ENCODE data around the gene ARHGAP10.

Gene ARHGAP10, protein sequence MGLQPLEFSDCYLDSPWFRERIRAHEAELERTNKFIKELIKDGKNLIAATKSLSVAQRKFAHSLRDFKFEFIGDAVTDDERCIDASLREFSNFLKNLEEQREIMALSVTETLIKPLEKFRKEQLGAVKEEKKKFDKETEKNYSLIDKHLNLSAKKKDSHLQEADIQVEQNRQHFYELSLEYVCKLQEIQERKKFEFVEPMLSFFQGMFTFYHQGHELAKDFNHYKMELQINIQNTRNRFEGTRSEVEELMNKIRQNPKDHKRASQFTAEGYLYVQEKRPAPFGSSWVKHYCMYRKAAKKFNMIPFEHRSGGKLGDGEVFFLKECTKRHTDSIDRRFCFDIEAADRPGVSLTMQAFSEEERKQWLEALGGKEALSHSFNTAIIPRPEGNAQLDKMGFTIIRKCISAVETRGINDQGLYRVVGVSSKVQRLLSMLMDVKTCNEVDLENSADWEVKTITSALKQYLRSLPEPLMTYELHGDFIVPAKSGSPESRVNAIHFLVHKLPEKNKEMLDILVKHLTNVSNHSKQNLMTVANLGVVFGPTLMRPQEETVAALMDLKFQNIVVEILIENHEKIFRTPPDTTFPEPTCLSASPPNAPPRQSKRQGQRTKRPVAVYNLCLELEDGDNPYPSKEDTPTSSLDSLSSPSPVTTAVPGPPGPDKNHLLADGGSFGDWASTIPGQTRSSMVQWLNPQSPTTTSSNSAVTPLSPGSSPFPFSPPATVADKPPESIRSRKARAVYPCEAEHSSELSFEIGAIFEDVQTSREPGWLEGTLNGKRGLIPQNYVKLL

DNA sequence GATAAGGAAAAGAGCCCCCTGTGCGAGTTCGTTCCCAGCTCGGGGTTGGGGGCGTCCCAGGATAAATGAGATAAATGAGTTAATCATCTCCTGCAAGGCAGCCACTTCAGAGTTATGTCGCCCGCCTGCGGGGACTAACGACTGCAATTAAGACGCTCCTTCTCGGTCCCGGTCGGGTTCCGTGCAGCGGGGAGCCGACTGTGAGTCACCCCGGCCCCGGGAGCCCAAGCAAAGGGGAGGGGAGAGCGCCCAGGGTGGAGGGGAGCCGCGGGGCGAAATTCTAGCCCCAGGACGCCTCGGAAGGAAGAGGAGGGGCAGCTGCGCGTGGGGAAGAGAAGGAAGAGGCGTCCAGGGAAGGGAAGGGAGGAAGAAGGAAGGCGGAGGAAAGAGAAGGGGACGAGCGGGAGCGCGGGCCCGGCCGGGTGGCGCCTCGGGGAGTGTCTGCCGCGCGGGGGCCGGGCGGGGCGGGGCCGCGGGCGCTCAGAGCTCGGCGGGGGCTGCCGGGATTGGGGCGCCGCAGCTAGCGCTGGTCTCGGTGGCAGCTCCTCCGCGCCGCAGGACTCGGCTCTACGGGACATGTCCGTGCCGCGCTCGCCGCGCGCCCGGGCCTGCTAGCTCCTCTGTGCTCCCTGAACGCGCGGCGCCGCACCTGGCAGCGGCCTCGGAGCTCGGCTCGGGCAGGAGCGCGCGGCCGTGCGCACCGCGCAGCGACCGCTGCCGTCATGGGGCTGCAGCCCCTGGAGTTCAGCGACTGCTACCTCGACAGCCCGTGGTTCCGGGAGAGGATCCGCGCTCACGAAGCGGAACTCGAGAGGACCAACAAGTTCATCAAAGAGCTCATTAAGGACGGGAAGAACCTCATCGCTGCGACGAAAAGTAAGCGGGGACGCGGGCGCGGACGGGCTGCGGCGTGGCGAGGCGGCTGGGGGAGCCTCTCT lies at the start of gene ARHGAP10:
ARHGAP10 (plus strand) TSS at position 509 of the 938 bp plus-strand sequence; CDS start at position 723, 214 bp downstream.
- Mint-ChIP-seq H3K36me3 (ENCODE audit: low read depth) (peaks cover 3% of the 10 kb centered on the region), H3K4me1 (ENCODE audit: low read depth) (peaks cover 36% of the 10 kb centered on the region), H3K27ac (peak within 1 kb of the TSS; percentile 60), H3K9me3 (no peaks in the 10 kb centered on the region), H3K4me3 (peak within 1 kb of the TSS; percentile 90), H3K27me3 (ENCODE audit: low read depth) (peaks cover 38% of the 10 kb centered on the region)

DNA sequence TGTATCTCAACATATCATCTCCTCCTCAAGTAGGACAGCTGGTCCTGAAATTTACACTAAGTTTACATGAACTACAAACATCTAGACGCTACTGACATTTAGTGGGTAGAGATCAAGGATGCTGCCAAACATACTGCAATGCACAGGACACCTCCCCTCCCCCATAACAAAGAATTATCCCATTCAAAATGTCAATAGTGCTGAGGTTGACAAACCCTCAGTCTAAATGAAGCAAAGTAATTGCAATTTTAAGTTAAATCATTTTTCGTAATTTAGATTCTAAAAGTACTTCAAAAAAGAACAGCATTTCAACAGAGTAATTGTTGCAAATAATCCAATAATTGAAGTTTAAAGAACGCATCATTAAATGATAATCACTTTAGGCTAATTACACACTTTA lies 49.1 kb upstream of the ARHGAP10 start:
- no peaks in the 10 kb centered on the region for H3K9me3 Mint-ChIP-seq
- peak overlapping the region; percentile 1 for H3K27ac Mint-ChIP-seq
- peaks cover 22% of the 10 kb centered on the region for H3K4me1 Mint-ChIP-seq (ENCODE audit: low read depth)
- peaks cover 7% of the 10 kb centered on the region for H3K36me3 Mint-ChIP-seq (ENCODE audit: low read depth)
- H3K4me3 Mint-ChIP-seq, result peak overlapping the region; percentile 94
- peaks cover 13% of the 10 kb centered on the region for H3K27me3 Mint-ChIP-seq (ENCODE audit: low read depth)

DNA sequence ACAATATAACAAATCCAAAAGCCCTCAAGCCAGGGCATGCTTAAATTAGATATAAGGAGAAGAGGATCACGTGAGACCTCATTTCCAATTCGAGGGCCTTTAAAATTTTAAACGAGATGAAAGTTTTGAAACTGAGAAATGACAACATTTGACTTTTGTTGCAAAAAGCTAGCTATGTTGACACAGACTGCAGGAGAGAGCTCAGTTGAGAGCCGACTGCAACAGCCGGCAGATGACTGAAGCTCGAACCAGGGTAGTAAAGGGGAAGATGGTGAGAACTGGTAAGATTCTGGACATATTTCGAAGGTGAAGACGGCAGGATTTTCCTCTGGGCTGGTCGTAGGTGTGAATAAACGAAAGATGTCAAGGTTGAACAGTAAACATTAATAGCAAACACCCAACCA lies 48.7 kb upstream of the ARHGAP10 start:
- H3K27ac Mint-ChIP-seq, result peak overlapping the region; percentile 91
- H3K27me3 Mint-ChIP-seq (ENCODE audit: low read depth), result peaks cover 13% of the 10 kb centered on the region
- H3K4me3 Mint-ChIP-seq, result peak overlapping the region; percentile 94
- peaks cover 5% of the 10 kb centered on the region for H3K36me3 Mint-ChIP-seq (ENCODE audit: low read depth)
- peaks cover 22% of the 10 kb centered on the region for H3K4me1 Mint-ChIP-seq (ENCODE audit: low read depth)
- no peaks in the 10 kb centered on the region for H3K9me3 Mint-ChIP-seq

DNA sequence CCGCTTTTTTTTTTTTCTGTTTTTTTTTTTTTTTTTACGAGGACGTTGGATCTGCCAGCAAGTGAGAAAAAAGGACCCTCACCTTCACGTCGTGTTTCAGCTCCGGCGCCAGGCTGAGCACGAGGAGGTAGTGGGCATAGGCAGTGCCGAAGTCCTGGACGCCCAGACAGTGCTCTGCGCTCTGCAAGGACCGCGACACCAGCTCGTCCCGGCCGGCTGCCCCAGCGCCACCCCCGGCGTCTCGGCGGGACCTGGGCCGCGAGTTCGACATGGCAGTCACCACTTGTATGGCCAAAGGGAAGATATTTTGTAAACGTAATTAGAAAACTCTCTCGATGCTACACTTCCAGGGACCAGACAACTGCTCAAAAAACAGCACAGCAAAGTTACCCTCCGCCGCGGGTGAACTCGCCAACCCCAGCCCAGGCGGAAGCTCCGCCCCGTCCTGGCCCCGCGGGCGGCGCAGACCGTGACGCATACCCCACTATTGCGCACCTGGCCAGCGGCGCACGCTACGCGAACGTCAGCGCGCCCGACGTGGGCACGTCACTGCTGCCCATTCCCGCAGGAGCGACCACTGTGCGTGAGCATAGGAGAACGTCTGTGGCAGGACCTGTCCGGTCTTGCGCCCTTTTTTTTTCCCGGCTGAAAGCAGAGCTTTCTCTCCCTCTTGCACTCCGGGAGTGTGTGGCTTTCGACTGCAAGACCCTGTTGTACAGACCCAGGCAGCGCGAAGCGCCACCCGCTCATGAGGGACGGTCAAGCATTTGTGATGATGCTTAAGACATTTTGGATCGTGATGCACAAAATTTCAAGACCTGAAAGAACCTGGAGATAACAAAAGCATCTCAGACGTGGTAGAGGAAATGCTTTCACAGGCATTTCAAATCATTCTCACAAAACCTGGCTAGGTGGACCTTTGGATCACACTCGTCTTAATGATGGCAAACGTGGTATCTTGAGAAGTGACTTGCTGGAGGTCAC lies 47.9 kb upstream of the ARHGAP10 start, which contains the start of gene PRMT9:
PRMT9 (minus strand) TSS at position 447 of the 984 bp plus-strand sequence; CDS start at position 271, 176 bp downstream.
- H3K4me1 Mint-ChIP-seq (ENCODE audit: low read depth), result peaks cover 24% of the 10 kb centered on the region
- peaks cover 13% of the 10 kb centered on the region for H3K27me3 Mint-ChIP-seq (ENCODE audit: low read depth)
- no peaks in the 10 kb centered on the region for H3K9me3 Mint-ChIP-seq
- peaks cover 1% of the 10 kb centered on the region for H3K36me3 Mint-ChIP-seq (ENCODE audit: low read depth)
- peak within 1 kb of the TSS; percentile 91 for H3K27ac Mint-ChIP-seq
- H3K4me3 Mint-ChIP-seq, result peak within 1 kb of the TSS; percentile 94

DNA sequence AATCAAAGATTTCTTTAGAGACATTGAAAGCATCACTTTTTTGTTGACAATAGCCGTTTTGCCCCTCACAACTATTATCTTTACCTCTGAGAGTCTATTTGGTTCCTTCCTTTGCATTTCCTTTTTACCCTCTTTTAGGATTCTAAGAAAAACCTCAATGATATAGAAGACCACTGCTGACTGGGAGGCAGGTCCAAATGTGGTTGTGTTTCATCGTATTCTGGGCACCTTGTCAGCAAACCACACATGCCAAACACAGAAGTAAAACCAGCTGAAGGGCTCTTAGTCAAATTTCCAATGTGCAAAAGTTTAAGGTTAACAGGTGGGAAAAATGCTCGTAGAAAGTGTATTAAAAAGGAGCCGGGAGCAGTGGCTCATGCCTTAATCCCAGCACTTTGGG lies 42.8 kb upstream of the ARHGAP10 start:
- Mint-ChIP-seq H3K4me3 (peak overlapping the region; percentile 35), H3K27ac (no peak overlapping the region), H3K9me3 (no peaks in the 10 kb centered on the region), H3K4me1 (ENCODE audit: low read depth) (peaks cover 10% of the 10 kb centered on the region), H3K36me3 (ENCODE audit: low read depth) (no peaks in the 10 kb centered on the region), H3K27me3 (ENCODE audit: low read depth) (peaks cover 18% of the 10 kb centered on the region)

DNA sequence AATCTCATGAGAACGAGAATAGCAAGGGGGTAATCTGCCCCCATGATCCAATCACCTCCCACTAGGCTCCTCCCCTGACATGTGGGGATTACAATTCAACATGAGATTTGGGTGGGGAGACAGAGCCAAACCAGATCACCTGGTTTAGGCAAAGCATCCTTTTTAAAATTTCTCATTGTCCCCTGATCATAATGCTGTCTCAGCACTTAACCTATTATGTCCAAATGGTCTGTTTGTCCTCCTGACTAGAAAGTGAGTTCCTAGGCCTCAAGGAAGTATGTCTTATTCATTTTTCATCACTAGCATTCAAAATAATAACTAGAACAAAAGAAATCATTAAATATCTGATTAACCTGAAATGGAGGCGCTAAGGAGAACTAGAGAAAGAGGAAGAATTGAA lies 40.1 kb upstream of the ARHGAP10 start:
- H3K27ac Mint-ChIP-seq, result no peak overlapping the region
- no peaks in the 10 kb centered on the region for H3K36me3 Mint-ChIP-seq (ENCODE audit: low read depth)
- no peak overlapping the region for H3K4me3 Mint-ChIP-seq

DNA sequence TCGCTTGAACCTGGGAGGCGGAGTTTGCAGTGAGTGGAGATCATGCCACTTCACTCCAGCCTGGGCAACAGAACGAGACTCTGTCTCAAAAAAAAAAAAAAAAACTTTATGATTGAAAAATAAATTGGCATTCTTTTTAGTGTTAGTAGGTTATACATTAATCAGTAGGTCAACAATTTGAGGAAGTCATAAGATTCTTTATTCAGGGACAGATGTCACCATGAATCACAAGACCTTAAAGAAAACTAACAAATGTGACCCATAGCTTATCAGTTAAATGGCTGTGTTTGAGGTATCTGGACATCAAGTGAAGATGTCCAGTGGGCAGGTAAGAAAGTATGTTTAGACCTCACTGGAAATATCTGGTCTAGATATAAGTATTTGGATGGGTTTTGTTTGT lies 38.7 kb upstream of the ARHGAP10 start:
- H3K27me3 Mint-ChIP-seq (ENCODE audit: low read depth), result peaks cover 18% of the 10 kb centered on the region
- no peak overlapping the region for H3K27ac Mint-ChIP-seq
- no peaks in the 10 kb centered on the region for H3K9me3 Mint-ChIP-seq
- H3K4me3 Mint-ChIP-seq, result no peak overlapping the region
- peaks cover 4% of the 10 kb centered on the region for H3K4me1 Mint-ChIP-seq (ENCODE audit: low read depth)
- H3K36me3 Mint-ChIP-seq (ENCODE audit: low read depth), result no peaks in the 10 kb centered on the region

More for the DNA sequence above, 40.1 kb upstream of the ARHGAP10 start:
- Mint-ChIP-seq H3K9me3 (no peaks in the 10 kb centered on the region), H3K27me3 (ENCODE audit: low read depth) (peaks cover 12% of the 10 kb centered on the region), H3K4me1 (ENCODE audit: low read depth) (peaks cover 4% of the 10 kb centered on the region)

DNA sequence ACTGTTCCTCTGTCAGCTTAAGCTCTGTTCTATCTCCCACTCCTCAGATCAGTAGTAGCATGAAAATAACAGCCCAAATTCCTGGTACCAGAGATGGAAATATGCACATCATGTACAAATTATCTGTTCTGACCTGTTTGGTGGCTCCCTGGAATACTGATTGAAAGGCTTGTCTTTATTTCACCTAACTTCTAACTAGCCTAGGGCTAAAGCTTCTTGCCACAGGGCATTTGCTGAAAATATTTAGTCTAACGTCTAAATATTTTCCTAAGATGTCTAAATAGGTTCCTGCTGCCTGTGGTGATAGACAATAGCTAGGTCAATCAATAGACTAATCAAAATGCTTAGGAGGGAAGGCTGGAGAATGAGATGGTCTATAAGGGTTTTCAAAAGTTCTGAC lies 35.0 kb upstream of the ARHGAP10 start:
- Mint-ChIP-seq H3K4me1 (ENCODE audit: low read depth) (no peaks in the 10 kb centered on the region), H3K27ac (no peak overlapping the region), H3K36me3 (ENCODE audit: low read depth) (no peaks in the 10 kb centered on the region), H3K4me3 (no peak overlapping the region), H3K9me3 (no peaks in the 10 kb centered on the region), H3K27me3 (ENCODE audit: low read depth) (peaks cover 24% of the 10 kb centered on the region)

DNA sequence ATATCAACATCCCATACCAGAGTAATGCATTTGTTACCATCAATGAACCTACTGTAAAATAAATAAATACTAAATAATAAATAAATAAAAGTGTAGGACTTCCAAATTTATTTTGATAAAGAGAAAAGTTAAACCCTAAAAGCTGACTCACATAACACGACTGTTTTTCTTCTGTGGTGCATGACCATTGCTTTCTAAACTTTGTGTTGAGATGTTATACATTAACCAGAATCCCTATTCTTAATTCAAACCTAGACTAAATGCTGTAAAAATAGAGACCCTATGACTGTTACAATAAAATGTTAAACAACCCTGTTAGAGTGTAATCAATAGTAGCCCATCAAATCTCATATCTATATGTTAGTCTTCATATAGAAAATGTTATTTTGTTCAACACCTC lies 27.0 kb upstream of the ARHGAP10 start:
- Mint-ChIP-seq H3K27me3 (ENCODE audit: low read depth) (peaks cover 16% of the 10 kb centered on the region), H3K4me1 (ENCODE audit: low read depth) (no peaks in the 10 kb centered on the region), H3K36me3 (ENCODE audit: low read depth) (no peaks in the 10 kb centered on the region), H3K4me3 (no peak overlapping the region), H3K27ac (no peak overlapping the region), H3K9me3 (no peaks in the 10 kb centered on the region)

DNA sequence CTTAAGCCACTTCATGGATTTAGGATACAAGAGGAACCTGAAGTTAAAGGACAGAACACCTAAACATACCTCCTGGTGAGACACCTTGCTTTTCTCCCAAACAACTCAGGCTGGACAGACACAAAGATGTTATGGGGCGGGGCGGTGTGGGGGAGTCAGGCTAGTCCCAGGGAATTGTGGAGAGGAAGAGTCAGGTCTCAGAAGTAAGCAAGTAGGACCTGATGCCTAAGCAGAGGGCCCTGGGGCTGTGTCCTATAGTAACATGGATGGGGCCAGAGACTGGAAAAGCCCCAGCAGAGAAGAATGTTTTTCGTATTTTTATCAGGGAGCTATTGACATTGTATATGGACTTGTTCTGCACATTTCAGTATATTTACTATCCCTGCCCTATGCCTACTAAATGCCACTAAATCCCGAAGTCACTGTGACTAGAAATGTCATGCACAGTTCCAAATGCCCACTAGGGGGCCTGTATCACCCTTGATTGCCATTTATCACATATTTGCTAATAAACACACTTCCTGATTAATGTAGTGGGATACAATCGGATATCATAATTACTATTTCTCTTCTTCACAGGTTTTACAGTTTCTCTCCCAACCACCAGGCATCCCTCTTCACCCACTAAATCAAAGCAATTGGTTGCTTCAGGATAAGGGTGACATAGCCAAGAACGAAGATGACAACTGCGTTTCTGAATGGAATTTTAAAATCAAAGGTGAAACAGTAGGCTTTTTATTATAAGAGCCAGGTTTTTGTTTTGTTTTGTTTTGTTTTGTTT lies 23.8 kb upstream of the ARHGAP10 start:
- Mint-ChIP-seq H3K27me3 (ENCODE audit: low read depth) (peaks cover 6% of the 10 kb centered on the region), H3K36me3 (ENCODE audit: low read depth) (no peaks in the 10 kb centered on the region), H3K4me3 (no peak overlapping the region), H3K4me1 (ENCODE audit: low read depth) (no peaks in the 10 kb centered on the region), H3K27ac (no peak overlapping the region), H3K9me3 (no peaks in the 10 kb centered on the region)

DNA sequence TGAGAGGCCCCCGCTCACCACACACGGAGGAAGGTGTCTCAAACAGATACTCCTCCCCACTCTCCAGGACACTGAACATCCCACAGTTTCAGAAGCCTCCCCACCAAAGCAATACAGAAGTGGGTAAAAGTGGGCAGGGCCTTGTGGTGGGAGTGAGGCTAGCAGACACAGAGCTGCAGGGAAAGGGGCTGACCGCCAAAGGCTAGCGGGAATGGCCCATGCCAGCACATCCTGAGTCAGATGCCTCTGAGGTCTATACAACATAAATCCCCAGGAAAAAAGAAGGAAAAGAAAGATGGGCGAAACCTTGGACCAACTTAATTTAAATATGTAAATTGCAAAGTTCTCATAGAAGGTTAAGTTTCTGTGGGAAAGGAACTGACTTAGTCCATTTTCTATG lies 21.9 kb upstream of the ARHGAP10 start:
- no peaks in the 10 kb centered on the region for H3K36me3 Mint-ChIP-seq (ENCODE audit: low read depth)
- H3K27ac Mint-ChIP-seq, result no peak overlapping the region
- no peaks in the 10 kb centered on the region for H3K9me3 Mint-ChIP-seq
- no peaks in the 10 kb centered on the region for H3K4me1 Mint-ChIP-seq (ENCODE audit: low read depth)
- peaks cover 9% of the 10 kb centered on the region for H3K27me3 Mint-ChIP-seq (ENCODE audit: low read depth)
- H3K4me3 Mint-ChIP-seq, result no peak overlapping the region

DNA sequence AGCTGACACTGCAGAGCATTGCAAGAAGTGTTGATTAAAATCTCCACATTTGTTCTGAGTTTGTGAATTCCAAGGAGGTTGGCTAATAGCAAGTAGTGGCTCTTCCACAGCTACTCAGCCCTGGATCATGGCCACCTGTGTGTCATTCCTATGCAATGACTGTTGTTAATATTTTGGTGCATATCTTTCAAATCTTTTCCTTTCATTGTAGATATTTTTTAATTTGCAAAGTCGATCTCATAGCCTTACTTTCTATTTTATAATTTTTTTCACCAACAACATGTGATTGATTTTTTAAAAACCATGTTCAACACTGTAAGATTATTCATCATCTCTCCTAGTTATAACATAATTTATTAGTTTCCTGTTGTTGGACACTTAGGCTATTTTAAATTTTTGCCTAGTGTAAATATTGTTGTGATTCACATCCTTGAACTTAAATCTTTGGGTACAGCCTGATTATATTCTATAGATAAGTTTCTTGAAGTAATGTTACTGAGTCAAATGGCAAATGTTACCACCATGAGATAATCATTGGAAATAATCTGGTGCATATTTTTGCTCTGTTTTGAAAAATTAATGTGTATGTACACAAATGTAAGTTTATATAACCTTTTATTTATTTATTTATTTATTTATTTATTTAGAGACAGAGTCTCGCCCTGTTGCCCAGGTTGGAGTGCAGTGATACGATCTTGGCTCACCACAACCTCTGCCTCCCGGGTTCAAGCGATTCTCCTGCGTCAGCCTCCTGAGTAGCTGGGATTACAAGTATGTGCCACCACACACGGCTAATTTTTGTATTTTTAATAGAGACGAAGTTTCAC lies 17.1 kb upstream of the ARHGAP10 start:
- Mint-ChIP-seq H3K4me3 (no peak overlapping the region), H3K27me3 (ENCODE audit: low read depth) (peaks cover 21% of the 10 kb centered on the region), H3K9me3 (no peaks in the 10 kb centered on the region), H3K27ac (no peak overlapping the region), H3K4me1 (ENCODE audit: low read depth) (peaks cover 4% of the 10 kb centered on the region), H3K36me3 (ENCODE audit: low read depth) (no peaks in the 10 kb centered on the region)

Data from T-helper 1 cell treated with Interleukin-12 subunit alpha and Interleukin-12 subunit beta and Interleukin-4 antibody, amounts not matched to agents 30 μg/mL and 1 μg/mL, for 36 hours (primary cell).